Measurements from ENCODE around the gene MYO5B.

The MYO5B gene

DNA sequence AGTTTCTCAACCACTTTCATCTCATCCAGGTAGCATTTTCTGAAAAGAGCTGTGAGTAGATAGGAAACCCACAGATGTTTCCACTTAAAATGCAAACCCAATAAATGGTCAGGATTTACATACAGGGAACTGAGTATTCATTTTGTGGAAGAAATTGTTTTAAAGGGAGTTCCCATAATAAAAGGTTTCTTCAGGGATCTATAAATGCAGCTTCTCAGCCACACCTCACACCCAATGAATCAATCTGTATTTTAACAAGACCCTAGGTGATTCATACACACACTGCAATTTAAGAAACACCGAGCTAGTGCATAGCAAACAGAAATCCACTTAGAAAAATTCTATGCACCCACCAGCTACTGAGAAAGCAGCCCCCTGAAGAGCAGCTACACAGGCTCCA lies 241.6 kb downstream of the MYO5B start:
- TF ChIP-seq, protein P1, sequence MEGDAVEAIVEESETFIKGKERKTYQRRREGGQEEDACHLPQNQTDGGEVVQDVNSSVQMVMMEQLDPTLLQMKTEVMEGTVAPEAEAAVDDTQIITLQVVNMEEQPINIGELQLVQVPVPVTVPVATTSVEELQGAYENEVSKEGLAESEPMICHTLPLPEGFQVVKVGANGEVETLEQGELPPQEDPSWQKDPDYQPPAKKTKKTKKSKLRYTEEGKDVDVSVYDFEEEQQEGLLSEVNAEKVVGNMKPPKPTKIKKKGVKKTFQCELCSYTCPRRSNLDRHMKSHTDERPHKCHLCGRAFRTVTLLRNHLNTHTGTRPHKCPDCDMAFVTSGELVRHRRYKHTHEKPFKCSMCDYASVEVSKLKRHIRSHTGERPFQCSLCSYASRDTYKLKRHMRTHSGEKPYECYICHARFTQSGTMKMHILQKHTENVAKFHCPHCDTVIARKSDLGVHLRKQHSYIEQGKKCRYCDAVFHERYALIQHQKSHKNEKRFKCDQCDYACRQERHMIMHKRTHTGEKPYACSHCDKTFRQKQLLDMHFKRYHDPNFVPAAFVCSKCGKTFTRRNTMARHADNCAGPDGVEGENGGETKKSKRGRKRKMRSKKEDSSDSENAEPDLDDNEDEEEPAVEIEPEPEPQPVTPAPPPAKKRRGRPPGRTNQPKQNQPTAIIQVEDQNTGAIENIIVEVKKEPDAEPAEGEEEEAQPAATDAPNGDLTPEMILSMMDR (IDR thresholded peaks at IDR 0.05; ENCODE audit: low read depth, low read length), result no peak
- no peak overlapping the region for H3K4me3 ChIP-seq (ENCODE audit: low read depth, low read length)
- in situ Hi-C loops (cut with HindIII; ENCODE audit: low sequenced_read_pairs), result no loop called here
- no peak for DNase-seq (ENCODE audit: low read depth, low spot score)

DNA sequence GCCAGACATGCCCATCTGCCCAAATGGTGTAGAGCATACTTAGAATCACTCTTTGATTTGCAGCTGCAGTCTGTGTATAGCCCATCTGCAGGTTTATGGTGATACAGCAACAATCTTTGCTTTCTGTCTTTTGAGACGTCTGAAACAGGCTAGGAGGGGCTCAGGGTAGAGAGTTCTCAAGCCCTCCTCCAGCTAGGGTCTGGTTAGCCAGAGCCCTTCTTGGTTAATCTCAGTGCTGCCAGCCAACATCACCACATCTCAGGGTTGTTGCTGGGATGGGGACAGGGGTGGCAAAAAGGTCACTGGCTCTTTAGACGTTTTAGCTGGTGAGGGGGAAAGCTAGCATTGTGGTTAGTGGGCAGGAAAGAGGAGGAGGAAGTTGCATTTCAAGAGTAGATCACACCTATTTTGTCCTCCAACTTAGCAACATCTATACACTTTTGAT lies 245.0 kb downstream of the MYO5B start:
- TF ChIP-seq, protein P1 (IDR thresholded peaks at IDR 0.05; ENCODE audit: low read depth, low read length), result no peak
- no peak for DNase-seq (ENCODE audit: low read depth, low spot score)
- H3K4me3 ChIP-seq (ENCODE audit: low read depth, low read length), result no peak overlapping the region
- in situ Hi-C loops (cut with HindIII; ENCODE audit: low sequenced_read_pairs), result no loop called here

DNA sequence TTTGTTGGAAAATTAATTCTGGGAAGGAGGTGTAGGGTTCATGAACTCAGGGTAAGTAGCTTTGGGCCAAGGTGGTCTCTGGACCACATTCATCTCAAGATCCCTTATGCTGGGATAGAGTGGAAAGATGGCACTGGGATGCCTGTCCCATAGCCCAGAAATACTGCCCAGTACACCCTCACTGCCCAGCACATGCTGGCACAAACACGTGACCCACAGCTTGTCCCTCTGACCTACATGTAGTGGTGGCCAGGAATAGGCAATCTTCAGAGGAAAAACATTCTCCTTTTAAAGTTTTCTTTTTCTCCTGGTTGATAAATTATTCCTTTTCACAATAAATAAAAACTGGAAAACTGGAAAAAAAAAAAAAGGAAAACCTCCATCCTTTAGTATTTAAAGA lies 246.0 kb downstream of the MYO5B start:
- TF ChIP-seq, protein P1 (IDR thresholded peaks at IDR 0.05; ENCODE audit: low read depth, low read length), result no peak
- no peak for DNase-seq (ENCODE audit: low read depth, low spot score)
- in situ Hi-C loops (cut with HindIII; ENCODE audit: low sequenced_read_pairs), result no loop called here
- no peak overlapping the region for H3K4me3 ChIP-seq (ENCODE audit: low read depth, low read length)

DNA sequence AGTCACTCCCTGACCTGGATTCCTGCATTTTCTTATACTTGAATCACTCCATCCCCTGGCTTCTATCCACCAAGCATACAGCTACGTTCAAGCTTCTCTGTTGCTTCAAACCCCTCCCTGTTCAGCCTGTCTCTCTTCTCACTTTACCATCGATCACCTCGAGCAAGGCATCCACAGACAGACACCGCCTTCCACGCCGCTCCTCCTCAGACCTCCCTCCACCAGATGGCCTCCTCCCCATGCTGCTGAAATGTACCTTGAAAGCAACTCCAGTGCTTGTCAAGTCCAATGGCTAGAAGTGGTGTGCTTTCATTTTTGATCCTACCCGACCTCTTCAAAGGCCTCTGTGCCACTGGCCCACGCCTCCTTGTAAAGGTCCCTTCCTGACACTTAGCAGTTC lies 250.3 kb downstream of the MYO5B start:
- TF ChIP-seq, protein P1 (IDR thresholded peaks at IDR 0.05; ENCODE audit: low read depth, low read length), result peak; percentile 21
- no peak for DNase-seq (ENCODE audit: low read depth, low spot score)
- in situ Hi-C loops (cut with HindIII; ENCODE audit: low sequenced_read_pairs), result no loop called here
- no peak overlapping the region for H3K4me3 ChIP-seq (ENCODE audit: low read depth, low read length)

DNA sequence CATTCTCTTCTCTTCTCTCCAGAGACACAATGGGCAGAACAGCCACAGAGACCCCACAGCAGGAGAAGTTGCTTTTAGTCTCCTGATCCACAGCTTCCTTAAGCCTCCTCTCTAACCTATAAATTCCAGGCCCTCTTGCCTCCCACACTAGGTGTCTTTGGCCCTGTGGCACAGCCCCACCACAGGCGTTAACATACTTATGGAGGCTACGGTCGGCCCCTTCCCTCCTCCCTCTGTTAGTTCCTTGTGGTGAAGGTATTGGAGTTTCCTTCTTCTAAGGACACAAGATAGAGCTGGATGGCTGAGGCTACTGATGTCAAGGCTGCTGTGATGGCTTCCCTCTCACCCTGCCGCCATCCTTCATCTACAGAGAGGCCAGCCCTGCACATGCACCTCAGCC lies 258.1 kb downstream of the MYO5B start:
- TF ChIP-seq, protein P1 (IDR thresholded peaks at IDR 0.05; ENCODE audit: low read depth, low read length), result no peak
- DNase-seq (ENCODE audit: low read depth, low spot score), result no peak
- in situ Hi-C loops (cut with HindIII; ENCODE audit: low sequenced_read_pairs), result no loop called here
- H3K4me3 ChIP-seq (ENCODE audit: low read depth, low read length), result no peak overlapping the region

DNA sequence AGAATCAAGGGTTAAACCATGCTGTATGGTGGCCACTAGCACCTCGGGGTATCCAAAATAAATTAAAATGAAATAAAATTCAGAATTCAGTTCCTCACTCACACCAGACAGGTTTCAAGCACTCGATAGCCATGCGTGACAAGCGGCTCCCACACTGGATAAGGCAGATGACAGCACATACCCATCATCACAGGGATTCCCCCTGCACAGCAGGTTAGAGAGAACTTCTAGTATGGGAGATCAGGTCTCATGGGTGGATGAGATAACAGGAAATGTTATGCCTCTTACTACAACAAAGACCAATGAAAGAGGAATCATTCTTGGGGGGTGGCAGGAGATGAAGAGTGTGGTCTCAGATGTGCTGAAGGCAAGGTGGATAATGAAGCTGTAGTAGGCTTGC lies 259.7 kb downstream of the MYO5B start:
- in situ Hi-C loops (cut with HindIII; ENCODE audit: low sequenced_read_pairs), result no loop called here
- DNase-seq (ENCODE audit: low read depth, low spot score), result no peak
- TF ChIP-seq, protein P1 (IDR thresholded peaks at IDR 0.05; ENCODE audit: low read depth, low read length), result no peak
- H3K4me3 ChIP-seq (ENCODE audit: low read depth, low read length), result no peak overlapping the region

DNA sequence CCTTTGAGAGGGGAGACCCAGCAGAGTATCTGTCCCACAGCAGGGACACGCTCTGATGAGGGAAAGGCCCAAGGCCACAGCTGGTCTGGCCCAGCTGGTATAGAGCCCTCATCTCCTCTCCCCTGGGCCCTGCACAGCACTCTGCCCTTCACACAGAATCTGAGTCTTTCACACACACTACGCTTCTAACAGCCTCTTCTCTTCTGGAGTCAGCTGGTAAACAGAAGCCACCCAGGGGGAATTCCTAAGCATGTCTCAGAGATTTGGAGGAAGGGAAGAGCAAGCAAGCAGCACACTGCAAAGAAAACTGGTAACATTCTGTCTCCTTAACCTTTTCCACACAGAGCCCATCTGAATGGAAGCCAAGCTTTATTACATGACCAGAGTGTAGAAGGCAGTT lies 260.5 kb downstream of the MYO5B start:
- H3K4me3 ChIP-seq (ENCODE audit: low read depth, low read length), result no peak overlapping the region
- TF ChIP-seq, protein P1 (IDR thresholded peaks at IDR 0.05; ENCODE audit: low read depth, low read length), result no peak
- in situ Hi-C loops (cut with HindIII; ENCODE audit: low sequenced_read_pairs), result no loop called here
- peak; percentile 52 for DNase-seq (ENCODE audit: low read depth, low spot score)

All from astrocyte of the spinal cord (primary cell).